Suppressor macrophage treated with lipopolysaccharide for 1 hour (primary cell): ENCODE data around the gene PLRG1.

Experiments used
- DNase-seq, 3 donors: peaks; one replicate each; pipeline ENCODE4 v3.0.0-alpha.2; 2020 to 2022

PLRG1 gene

DNA sequence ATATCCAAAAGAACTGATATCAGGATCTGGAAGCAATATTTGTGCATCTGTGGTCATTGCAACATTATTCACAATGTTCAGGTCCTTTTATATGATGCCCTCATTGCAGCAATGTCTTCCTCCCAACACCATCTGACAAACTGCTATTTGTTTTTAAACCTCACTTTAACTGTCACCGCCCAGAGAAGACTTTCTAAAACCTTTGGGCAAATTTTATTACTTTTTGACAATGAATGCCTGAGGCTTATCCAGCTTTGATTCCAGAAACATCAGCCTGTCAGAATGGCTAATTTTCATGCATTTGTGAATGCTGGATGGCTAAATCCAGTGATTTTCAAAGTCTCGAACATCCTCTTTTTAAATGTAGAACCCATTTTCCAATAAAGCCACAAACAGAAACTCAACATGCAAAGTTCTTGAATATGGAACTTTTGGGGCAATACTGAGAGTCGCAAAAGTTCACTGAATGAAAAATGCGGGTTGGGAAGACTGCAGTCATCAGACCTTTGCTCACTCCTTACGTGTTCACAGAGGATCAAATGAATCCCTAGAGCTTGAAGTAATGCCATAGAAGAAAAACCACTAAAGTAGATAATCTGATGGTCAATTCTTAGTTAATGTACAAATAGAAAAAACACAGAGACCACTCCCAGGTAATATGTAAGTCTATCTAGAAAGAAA, 23.1 kb upstream of the PLRG1 start:
- DNase-seq: no peak

GRCh38 chr4:154569584-154569983, 19.4 kb upstream of the PLRG1 start:
- DNase-seq: no peak

DNA sequence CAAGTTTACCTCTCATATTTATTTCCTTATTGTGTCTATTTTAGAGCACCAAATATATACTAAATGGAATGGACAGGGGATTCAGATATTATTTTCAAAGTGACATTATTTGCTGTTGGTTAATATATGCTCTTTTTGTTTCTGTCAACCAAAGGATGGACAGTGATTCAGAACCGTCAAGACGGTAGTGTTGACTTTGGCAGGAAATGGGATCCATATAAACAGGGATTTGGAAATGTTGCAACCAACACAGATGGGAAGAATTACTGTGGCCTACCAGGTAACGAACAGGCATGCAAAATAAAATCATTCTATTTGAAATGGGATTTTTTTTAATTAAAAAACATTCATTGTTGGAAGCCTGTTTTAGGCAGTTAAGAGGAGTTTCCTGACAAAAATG, 18.8 kb upstream of the PLRG1 start:
- DNase-seq: no peak

GRCh38 chr4:154566639-154567204, 16.5 kb upstream of the PLRG1 start:
- no peak for DNase-seq

DNA sequence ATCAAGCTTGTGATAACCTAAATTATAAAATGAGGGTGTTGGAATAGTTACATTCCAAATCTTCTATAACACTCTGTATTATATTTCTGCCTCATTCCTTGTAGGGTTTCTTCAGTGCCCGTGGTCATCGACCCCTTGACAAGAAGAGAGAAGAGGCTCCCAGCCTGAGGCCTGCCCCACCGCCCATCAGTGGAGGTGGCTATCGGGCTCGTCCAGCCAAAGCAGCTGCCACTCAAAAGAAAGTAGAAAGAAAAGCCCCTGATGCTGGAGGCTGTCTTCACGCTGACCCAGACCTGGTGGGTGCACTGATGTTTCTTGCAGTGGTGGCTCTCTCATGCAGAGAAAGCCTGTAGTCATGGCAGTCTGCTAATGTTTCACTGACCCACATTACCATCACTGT, 15.5 kb upstream of the PLRG1 start:
- DNase-seq: no peak

DNA sequence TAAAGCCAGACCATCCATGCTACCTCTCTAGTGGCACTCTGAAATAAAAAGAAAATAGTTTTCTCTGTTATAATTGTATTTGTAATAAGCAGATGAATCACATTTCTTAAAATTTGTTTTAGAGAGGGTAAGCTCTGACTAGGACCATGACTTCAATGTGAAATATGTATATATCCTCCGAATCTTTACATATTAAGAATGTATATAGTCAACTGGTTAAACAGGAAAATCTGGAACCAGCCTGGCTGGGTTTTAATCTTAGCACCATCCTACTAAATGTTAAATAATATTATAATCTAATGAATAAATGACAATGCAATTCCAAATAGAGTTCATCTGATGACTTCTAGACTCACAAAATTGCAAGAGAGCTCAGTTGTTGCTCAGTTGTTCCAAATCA, 14.1 kb upstream of the PLRG1 start:
- no peak for DNase-seq

DNA sequence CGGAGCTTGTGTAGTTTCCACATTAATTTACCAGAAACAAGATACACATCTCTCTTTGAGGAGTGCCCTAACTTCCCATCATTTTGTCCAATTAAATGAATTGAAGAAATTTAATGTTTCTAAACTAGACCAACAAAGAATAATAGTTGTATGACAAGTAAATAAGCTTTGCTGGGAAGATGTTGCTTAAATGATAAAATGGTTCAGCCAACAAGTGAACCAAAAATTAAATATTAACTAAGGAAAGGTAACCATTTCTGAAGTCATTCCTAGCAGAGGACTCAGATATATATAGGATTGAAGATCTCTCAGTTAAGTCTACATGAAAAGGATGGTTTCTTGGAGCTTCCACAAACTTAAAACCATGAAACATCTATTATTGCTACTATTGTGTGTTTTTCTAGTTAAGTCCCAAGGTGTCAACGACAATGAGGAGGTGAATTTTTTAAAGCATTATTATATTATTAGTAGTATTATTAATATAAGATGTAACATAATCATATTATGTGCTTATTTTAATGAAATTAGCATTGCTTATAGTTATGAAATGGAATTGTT, 12.6 kb upstream of the PLRG1 start, which contains the start of gene FGB:
FGB (plus strand) TSS at position 315 of the 558 bp plus-strand sequence; CDS start at position 323, 8 bp downstream.
- no peak for DNase-seq

DNA sequence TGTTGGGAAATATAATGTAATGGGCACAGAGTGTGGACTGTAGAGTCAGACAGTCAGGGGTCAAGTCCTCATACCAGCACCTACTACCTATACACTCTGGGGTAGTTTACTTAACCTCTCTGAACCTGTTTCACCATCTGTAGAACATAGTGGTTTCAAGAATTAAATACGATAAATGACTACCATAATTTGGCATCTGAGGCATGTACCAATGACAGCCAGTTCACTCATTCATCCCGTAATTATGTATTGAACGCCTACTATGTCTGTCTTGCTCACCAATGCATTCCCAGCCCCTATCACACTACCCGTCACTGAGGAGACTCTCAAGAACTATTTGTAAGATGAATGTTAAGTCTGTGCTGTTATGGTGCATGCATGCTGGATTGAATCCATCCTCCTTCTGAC, 10.6 kb upstream of the PLRG1 start:
- DNase-seq: no peak

DNA sequence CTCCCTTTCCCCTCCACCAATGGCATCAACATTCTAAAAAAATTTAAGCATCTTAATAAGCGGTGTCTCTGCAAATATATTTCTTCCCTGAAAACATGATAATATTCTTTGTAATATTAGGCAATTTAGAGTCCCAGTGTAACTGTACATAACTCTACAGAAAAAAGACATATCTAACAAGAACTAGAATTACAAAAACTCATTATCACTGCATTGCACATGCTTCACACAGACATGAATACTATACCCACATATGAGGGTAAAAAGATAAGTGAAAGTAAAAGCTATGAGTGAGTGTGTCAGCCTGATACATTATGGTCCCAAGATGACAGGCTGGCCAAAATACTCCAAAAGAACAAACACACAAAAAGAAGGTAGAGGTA, 10.2 kb upstream of the PLRG1 start:
- no peak for DNase-seq

- DNase-seq: peak; percentile 44 to 55 (median 54)
These were observed 9.6 kb upstream of the PLRG1 start for GRCh38 chr4:154559494-154560418.

GRCh38 chr4:154559141-154559493, 8.9 kb upstream of the PLRG1 start:
- DNase-seq: no peak

GRCh38 chr4:154551872-154552686, 1.9 kb upstream of the PLRG1 start:
- DNase-seq: peak; percentile 74 to 84 (median 81)

DNA sequence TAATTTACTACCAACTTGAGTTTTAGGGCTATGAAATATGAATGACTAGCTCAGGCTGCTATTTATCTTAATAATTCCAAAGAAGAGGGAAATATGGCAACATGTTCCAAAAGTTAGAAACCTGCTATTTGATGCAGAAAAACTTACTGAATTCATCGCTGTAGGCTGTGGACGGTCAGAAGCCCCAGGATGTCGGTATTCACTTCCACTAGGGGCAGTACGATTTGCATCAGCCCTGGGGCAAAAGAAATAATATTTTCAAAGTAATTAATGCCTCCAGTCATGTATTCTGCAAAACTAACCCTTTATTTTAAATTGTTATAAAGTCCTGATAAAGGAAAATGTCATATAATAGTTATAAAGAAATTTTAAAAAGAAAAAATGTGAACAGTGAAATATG, 4.5 kb downstream of the PLRG1 start:
- DNase-seq: no peak

GRCh38 chr4:154542271-154542879, 7.8 kb downstream of the PLRG1 start:
- no peak for DNase-seq

- no peak for DNase-seq
These were observed 15.9 kb downstream of the PLRG1 start for GRCh38 chr4:154534296-154534695.

GRCh38 chr4:154529728-154530519, 20.3 kb downstream of the PLRG1 start:
- no peak for DNase-seq

DNA sequence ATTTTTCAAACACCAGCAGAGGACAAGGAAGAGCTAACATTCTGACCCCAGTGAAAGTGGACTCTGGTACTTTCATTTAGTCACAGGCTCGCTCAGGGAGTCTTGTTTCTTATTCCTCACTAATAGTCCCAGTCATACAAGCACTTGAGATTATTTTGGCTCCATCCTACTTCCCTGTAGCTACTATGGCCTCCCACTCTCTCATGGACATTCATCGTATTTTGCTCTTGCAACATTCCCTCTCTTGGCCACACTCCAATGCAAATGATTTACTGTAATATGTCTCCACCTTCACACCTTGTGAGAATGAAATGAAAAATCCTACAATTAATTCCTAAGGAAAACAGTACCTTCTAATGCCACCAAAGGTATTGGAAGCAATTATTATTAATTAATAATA, 21.3 kb downstream of the PLRG1 start:
- peak in 1 of 3 donors; percentile 9 for DNase-seq

DNA sequence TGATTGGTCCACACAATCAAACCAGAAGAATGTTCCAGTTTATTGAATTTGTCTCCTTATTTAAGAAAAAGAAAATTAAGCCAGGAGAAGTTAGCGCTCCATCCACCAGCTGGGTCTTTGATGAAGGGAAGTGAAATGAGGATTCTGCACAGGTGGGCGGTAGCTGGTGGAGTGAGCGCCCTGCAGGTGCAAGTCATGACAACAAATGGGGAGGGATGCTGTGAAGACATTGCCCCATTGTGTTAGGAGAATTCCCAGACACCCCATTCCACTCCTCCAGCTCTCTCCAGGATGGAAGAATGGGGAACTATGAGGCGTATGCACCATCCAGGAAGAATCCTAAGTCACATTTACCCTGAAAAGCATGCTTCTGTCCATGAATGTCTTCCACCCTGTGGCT, 22.9 kb downstream of the PLRG1 start:
- no peak for DNase-seq

DNA sequence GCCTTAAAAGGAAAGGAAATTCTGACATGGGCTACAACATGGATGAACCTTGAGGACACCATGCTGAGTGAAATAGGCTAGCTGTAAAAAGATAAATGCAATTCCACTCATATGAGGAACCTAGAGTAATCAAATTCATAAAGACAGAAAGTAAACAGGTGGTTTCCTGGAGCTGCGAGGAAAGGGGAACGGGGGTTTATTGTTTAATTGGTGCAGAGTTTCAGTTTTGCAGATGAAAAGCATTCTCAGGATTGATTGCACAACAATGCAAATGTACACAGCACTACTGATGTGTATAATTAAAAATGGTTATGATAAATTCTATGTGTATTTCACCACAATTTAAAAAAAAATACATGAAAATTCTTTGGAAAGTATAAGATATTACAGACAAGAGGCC, 24.0 kb downstream of the PLRG1 start:
- peak in 1 of 3 donors; percentile 19 for DNase-seq

GRCh38 chr4:154521607-154522006, 28.6 kb downstream of the PLRG1 start:
- DNase-seq: no peak

DNA sequence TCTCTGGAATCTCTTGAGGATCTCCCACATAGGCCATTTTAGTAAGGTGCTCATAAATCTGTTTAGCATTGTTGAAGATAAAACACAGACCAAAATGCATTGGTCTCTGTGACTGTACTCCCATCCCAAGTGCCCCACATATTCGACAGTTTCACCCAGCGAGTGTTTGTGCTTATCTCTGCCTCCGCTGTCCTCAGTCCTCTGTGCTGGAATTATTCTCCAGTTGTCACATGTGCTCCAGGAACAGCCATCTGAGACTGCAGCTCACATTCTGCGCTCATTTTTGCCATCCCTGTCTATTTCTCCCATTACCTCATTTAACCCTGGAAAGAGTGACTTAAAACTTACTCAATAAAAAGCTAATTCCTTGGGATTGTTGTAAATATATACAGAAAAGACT, 31.0 kb downstream of the PLRG1 start:
- DNase-seq: no peak
